HG03097 (cell line): ENCODE measurements around the gene JAM3.

Source experiments
- ATAC-seq: cut with Tn5 transposase; IDR thresholded peaks from one replicate; pipeline ENCODE4 v1.9.1; 2021; ENCODE audit not compliant: unreplicated experiment, low FRiP score

JAM3 gene

GRCh38 chr11:134068829-134069425 is at the start of gene JAM3:
JAM3 (plus strand) TSS chr11:134069072; CDS start chr11:134069084, 12 bp downstream.
- ATAC-seq = peak; percentile 92

GRCh38 chr11:134019500-134019899 is 49.4 kb upstream of the JAM3 start:
- ATAC-seq = no peak

GRCh38 chr11:134020598-134020997 is 48.3 kb upstream of the JAM3 start:
- no peak for ATAC-seq

- no peak for ATAC-seq
Measured at GRCh38 chr11:134021326-134021725, 47.5 kb upstream of the JAM3 start.

- ATAC-seq = no peak
Measured at GRCh38 chr11:134022748-134023147, 46.1 kb upstream of the JAM3 start.

GRCh38 chr11:134024420-134025081 is 44.3 kb upstream of the JAM3 start:
- no peak for ATAC-seq

GRCh38 chr11:134025082-134025429 is 43.8 kb upstream of the JAM3 start:
- ATAC-seq = no peak

GRCh38 chr11:134026655-134027343 is 42.1 kb upstream of the JAM3 start:
- ATAC-seq = no peak

- ATAC-seq = no peak
Measured at GRCh38 chr11:134027671-134028070, 41.2 kb upstream of the JAM3 start.

- no peak for ATAC-seq
Measured at GRCh38 chr11:134028368-134028920, 40.4 kb upstream of the JAM3 start.

GRCh38 chr11:134030853-134031252 is 38.0 kb upstream of the JAM3 start:
- no peak for ATAC-seq

- no peak for ATAC-seq
Measured at GRCh38 chr11:134032043-134032442, 36.8 kb upstream of the JAM3 start.

GRCh38 chr11:134032501-134033091 is 36.3 kb upstream of the JAM3 start:
- ATAC-seq = no peak

GRCh38 chr11:134033276-134033675 is 35.6 kb upstream of the JAM3 start:
- no peak for ATAC-seq

GRCh38 chr11:134033696-134034491 is 35.0 kb upstream of the JAM3 start:
- no peak for ATAC-seq

GRCh38 chr11:134034496-134035381 is 34.1 kb upstream of the JAM3 start:
- ATAC-seq = no peak

GRCh38 chr11:134036492-134037045 is 32.3 kb upstream of the JAM3 start:
- no peak for ATAC-seq

GRCh38 chr11:134037046-134037908 is 31.6 kb upstream of the JAM3 start:
- peak; percentile 56 for ATAC-seq
